GM12865 (cell line): ENCODE measurements around the gene CDKL2.
"Not testable (repeated sequence)": the region's sequence is repeated elsewhere in the genome, so short reads cannot be mapped to it uniquely, and the experiment has no call there.

ENCODE experiments used
- DNase-seq: peaks from one replicate; pipeline ENCODE4 v3.0.0; 2010; ENCODE audit warnings: low read depth
- H3K4me3 ChIP-seq: 2 replicates; pipeline ENCODE4 v1.5.1; 2011; ENCODE audit warnings: mild to moderate bottlenecking, low read depth, low read length, control low read depth
- TF ChIP-seq, protein P1 (sequence below): IDR thresholded peaks from 2 replicates; pipeline ENCODE4 v1.5.1; 2011; ENCODE audit warnings: low read length, control low read depth, low read depth, inconsistent platforms; ENCODE audit not compliant: insufficient read depth; ENCODE audit errors: missing control alignments

CDKL2 gene

DNA sequence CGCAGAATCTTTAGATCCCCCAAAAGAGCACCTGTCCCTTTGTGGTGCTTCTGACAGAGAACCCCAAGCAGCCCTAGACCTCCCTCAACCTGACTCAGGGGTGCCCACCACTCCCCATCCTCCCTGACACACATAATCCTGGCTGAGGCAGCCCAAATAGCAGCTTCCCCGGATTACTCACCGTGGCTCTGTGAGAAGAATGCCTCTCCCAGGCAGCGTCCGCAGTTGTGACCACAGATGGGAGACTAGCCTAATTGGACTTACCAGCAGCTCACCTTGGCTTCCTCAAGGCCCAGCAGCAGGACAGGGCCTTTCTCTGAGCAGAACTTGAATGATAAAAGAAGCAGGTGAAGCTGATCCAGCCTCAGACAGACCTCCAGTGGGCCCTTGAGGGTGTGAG lies 84.8 kb downstream of the CDKL2 start:
- no peak overlapping the region for H3K4me3 ChIP-seq
- TF ChIP-seq, protein P1, sequence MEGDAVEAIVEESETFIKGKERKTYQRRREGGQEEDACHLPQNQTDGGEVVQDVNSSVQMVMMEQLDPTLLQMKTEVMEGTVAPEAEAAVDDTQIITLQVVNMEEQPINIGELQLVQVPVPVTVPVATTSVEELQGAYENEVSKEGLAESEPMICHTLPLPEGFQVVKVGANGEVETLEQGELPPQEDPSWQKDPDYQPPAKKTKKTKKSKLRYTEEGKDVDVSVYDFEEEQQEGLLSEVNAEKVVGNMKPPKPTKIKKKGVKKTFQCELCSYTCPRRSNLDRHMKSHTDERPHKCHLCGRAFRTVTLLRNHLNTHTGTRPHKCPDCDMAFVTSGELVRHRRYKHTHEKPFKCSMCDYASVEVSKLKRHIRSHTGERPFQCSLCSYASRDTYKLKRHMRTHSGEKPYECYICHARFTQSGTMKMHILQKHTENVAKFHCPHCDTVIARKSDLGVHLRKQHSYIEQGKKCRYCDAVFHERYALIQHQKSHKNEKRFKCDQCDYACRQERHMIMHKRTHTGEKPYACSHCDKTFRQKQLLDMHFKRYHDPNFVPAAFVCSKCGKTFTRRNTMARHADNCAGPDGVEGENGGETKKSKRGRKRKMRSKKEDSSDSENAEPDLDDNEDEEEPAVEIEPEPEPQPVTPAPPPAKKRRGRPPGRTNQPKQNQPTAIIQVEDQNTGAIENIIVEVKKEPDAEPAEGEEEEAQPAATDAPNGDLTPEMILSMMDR = no peak
- DNase-seq = no peak

GRCh38 chr4:75544870-75545269 lies 85.5 kb downstream of the CDKL2 start:
- TF ChIP-seq, protein P1 = no peak
- H3K4me3 ChIP-seq = no peak overlapping the region
- no peak for DNase-seq

DNA sequence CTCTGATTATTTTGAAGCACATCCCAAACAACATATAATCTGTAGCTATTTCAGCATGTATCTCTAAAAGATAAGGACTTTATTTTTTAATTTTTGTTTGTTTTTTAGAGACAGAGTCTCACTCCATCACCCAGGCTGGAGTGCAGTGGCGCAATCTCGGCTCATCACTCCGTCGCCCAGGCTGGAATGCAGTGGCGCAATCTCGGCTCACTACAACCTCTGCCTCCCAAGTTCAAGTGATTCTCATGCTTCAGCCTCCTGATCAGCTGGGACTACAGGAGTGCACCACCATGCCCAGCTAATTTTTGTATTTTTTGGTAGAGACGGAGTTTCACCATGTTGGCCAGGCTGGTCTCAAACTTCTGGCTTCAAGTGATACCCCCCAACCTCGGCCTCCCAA lies 86.1 kb downstream of the CDKL2 start:
- not testable (repeated sequence) for DNase-seq, H3K4me3 ChIP-seq

GRCh38 chr4:75542824-75543223 lies 87.5 kb downstream of the CDKL2 start:
- TF ChIP-seq, protein P1 = no peak
- DNase-seq = no peak

DNA sequence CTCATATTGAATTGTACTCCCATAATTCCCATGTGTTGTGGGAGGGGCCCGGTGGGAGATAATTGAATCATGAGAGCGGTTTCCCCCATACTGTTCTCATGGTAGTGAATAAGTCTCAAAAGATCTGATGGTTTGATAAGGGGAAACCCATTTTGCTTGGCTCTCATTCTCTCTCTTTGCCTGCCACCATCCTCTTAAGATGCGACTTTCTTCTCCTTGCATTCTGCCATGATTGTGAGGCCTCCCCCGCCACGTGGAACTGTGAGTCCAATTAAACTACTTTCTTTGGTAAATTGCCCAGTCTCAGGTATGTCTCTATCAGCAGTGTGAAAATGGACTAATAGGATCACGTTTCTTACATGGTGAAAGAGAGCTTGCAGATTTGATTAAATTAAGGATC lies 93.0 kb downstream of the CDKL2 start:
- H3K4me3 ChIP-seq, DNase-seq: not testable (repeated sequence)

More at GRCh38 chr4:75542824-75543223, 87.5 kb downstream of the CDKL2 start:
- no peak overlapping the region for H3K4me3 ChIP-seq

- DNase-seq, H3K4me3 ChIP-seq: not testable (repeated sequence)
These were observed 96.4 kb downstream of the CDKL2 start for GRCh38 chr4:75533926-75534325.

GRCh38 chr4:75533339-75533887 lies 96.9 kb downstream of the CDKL2 start:
- H3K4me3 ChIP-seq, DNase-seq: not testable (repeated sequence)

- H3K4me3 ChIP-seq, DNase-seq: not testable (repeated sequence)
These were observed 98.7 kb downstream of the CDKL2 start for GRCh38 chr4:75531536-75532143.

DNA sequence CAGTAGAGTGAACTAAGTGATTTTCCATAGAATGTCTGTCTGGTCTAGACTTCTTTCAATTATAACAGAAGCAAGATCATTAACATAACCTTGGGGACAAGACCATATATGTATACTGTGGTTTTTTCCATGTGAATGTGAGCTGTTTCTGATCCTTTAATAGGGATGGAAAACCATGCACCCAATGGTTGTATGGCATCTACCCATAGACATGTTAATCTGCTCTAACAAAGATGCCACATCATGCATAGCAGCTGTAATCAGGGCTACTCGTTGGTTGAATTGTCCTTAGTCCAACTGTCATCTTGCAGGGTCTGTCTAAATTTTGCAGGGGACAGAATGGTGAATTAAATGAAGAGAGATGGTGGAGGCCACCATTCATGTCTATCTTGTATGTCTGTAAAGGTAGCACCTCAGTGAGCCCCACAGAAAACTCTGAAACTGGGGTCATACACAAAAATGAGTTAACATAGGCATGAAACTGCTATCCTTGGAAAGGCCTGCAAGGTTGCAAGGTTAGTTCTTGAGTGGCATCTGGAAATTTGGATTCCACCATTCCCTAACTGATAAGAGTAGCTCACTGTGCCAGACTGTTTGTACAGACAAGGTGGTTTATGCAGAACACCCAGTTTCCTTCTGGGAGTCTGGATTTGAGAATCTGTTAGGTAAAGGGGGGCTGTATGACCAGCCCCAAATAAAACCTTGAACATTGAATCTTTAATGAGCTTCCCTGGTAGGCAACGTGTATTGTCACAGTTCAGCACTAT lies 99.6 kb downstream of the CDKL2 start:
- TF ChIP-seq, protein P1 = no peak
- DNase-seq = no peak
- no peak overlapping the region for H3K4me3 ChIP-seq
